Measurements from ENCODE around the gene ADAMTSL1.
"Not testable (repeated sequence)": the region's sequence is repeated elsewhere in the genome, so short reads cannot be mapped to it uniquely, and the experiment has no call there.

The ADAMTSL1 gene

DNA sequence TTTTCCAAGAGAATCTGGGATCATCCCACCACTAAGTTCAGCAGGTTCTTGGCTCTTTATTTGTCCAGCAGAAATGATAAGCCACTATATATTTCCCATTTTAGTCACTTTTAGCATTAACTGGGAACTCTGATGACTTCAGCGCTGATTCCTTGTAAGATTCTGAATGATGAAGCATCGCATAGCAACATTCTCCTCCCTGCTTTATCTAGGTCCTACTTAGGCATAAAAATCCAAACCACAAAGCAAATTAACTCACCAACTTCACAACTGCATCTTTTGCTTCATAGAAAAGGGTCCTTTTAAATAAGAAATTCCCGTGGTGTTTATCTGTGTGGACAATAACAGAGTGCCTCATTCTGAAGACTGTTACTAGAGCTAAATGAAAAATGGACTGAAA is 355.1 kb downstream of the ADAMTSL1 start:
- DNase-seq: no peak

DNA sequence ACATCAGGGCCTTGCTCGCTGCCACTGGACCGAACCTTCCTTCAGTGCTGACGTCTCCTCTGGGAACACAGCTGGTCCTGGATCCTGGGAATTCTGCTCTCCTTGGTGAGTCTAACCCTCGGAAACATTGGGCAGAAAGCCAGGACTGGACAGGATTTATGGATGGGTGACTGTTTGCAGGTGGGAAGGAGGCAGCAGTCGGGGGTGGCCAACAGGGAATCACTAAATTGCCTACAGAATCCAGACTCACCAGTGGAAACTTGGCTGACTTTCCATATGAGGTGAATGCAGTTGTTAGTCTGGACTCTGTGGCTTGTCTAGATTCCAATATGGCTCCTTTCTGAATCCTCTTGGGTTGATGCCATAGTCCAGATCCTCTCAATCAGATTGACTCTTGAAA is 355.9 kb downstream of the ADAMTSL1 start:
- DNase-seq: no peak

DNA sequence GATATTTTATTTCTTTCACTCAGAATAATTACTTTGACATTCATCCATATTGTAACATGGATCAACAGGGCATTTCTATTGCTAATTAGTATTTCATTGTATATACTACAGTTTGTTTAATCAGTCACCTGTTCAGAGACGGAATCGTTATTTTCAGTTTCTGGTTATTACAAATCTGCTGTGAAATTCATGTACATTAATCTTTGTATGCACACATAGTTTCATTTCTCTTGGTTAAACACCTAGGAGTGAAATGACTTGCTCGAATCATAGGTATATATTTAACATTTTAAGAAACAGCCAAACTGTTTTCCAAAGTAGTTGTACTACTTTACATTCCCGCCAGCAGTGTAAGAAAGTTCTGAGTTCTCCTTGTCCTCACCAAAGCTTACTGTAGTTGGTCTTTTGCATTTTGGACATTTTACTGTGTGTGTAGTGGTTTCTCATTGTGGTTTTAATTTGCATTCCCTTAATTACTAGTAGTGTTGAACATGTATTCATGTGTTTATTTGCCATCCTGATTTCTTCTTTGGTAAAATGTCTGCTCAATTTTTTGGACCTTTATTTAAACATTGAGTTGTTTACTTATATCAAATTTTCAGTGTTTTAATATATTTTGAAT is 360.9 kb downstream of the ADAMTSL1 start:
- no peak for DNase-seq

- no peak for DNase-seq
Observed at GRCh38 chr9:18837402-18837801, 363.4 kb downstream of the ADAMTSL1 start.

- no peak for DNase-seq
Observed at GRCh38 chr9:18847576-18848275, 373.8 kb downstream of the ADAMTSL1 start.

DNA sequence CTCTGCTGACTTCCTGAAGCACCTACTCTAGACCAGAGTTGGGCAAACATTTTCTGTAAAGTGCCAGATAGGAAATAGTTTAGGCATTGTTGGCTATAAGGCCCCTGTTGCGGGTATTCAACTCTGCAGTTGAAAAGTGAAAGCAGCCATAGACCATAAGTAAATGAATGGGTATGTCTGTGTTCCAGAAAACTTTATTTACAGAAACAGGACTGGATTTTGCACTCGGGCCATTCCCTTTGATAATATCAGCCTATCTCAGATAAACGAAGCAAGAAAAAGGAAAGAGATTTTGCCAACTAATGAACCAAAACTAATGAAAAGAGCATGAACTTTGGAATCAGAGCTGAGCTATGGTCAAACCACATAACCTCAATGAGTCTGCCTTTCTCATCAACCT is 374.7 kb downstream of the ADAMTSL1 start:
- DNase-seq: no peak

DNA sequence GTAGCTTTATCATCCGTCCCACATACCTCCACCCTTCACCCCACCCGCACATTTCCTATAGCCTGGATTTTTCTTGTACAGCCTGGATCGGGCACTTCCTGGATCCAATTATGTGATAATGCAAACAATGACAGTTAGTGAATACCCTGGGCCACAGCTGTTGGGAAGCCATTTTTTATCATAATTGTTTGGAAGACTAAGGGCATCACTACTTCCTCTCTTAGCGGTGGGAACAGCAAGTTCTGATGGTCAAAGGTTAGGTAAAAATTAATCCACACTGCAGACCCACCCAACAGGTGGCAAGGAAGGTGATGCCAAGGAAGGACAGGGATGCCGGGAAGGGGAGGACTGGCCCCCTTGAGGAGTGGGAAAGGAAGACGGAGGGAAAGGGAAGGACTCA is 375.3 kb downstream of the ADAMTSL1 start:
- DNase-seq: no peak

GRCh38 chr9:18849890-18850677 is 376.1 kb downstream of the ADAMTSL1 start:
- DNase-seq: no peak

DNA sequence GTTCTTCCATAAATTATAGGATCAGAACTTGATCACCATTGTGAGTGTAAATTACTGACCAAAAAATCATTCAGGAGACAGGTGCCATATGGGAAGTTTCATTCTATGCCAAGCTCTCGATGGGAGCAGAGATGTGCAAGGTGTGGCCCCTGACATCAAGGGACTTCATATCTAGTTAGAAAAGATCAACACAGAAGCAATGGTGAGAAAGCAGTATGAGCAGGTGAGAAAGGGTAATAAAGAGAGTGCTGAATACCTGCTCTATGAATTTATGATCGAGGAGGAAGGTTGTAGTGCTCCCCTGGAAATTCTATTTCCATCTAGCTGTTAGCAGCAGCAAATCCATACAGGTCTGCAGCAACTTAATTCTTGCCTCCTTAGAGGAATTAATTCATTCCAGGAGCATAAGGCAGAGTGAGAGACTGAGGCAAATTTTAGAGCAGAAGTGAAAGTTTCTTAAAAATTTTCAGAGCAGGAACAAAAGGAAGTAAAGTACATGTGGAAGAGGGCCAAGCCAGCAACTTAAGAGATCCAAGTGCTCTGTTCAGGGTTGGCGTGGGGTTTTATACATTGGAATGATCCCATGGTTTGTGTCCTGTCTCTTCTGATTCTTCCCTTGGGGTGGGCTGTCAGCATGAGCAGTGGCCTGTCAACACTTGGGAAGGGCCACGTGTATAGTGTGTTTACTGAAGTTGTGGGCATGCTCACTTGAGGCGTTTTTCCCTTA is 377.3 kb downstream of the ADAMTSL1 start:
- no peak for DNase-seq

DNA sequence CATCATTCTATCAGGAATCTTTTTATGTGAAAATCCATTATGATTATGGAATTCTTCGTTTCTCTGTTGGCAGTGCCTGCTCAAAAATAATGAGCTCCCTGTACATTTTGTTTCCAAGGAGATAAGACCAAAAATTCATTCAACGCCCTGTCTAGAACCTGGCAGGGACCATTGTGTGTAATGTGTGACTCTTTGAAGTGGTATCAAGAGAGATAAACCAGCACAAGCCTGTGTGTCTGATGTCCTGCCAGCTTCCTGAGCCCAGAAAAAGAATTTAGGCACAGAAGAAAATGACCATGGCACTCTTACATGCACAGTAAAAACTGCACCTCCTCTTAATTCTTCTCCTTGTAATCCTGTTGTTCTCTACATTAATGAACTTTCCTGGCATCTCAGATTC is 381.7 kb downstream of the ADAMTSL1 start:
- no peak for DNase-seq

- no peak for DNase-seq
Observed at GRCh38 chr9:18857334-18857733, 383.4 kb downstream of the ADAMTSL1 start.

GRCh38 chr9:18857769-18858168 is 383.8 kb downstream of the ADAMTSL1 start:
- DNase-seq: no peak

DNA sequence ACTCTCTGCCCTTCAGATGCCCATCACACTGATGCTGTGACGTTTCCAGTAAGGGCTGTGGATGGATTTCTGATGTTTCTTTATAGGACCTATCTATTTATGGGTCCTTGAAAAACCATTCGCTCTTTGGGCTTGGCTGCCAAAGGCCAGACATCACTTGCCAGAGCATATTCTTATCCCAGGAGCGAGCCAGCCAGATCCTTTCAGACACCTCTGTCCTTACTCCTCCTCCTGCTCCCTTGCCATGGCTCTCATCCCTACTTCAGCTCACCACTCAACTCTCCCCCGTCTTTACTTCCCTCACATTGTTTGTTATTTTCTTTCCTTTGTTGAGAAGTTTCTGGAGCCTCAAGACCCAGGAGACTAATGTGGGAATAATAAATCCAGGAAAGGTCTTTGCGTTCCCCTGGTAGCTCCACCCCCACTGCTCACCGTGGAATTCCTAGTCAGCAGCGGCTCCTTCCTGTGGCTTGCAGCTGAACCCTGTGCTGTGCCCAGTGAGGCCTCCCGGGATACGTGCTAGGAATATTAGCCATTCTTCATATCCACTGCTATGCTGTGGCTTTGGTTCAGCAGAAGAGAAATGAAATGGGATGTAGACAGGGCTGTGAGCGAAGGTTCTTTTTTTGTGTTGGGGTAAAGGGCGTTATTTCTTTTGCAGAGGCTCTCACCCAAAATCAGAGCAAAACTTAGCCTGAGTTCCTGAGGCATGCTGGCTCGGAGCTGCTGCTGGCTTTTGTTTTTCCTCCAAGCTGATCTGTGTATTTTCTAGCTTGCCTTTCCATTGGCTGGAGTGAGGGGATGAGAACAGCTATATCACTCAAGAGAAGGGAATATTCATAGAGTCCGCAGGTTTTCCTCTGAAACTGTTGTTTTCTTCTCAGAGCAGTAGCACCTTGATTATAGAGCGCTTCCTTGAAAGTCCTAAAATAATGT is 387.9 kb downstream of the ADAMTSL1 start:
- no peak for DNase-seq

- DNase-seq: no peak
Observed at GRCh38 chr9:18863791-18864190, 389.8 kb downstream of the ADAMTSL1 start.

DNA sequence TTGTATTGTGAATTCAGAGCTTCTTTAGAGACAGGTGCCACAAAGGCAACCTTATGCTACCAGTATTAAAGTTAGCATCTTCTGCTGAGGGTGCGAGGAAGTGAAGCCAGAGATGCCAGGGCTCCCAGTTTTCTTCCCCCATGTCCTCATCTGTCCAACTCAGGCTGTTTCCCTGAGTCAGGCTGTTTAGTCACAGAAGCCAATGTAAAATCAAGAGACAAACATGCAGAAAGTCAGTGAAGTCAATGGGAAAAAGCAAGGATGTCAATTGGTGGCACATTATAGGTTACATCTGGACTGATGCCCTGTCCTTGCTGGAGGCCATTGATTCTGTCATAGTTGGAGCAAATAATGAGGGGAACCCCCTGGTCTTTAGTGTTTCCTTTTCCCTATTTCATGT is 390.6 kb downstream of the ADAMTSL1 start:
- no peak for DNase-seq

DNA sequence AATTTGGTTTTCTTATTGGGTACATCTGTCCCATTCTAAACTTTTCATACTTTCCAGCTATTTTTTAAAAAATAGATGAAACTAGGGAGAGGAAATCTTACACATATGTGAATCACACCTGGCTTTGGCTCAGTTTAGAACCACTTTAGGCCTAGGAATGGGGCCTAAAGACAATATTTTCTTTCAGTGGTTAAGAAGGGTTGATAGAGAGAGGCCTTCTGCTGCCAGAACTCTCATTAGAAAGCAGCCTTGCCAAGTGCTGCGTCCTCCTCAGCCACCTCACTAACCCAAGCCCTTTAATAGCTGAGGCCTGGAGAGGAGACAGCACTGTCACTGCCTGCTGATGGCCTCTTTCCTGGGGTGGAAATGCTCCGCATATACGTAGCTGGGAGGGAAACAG is 391.6 kb downstream of the ADAMTSL1 start:
- no peak for DNase-seq

- DNase-seq: no peak
Observed at GRCh38 chr9:18866121-18866831, 392.3 kb downstream of the ADAMTSL1 start.

GRCh38 chr9:18869725-18870124 is 395.8 kb downstream of the ADAMTSL1 start:
- DNase-seq: no peak

GRCh38 chr9:18874069-18874468 is 400.1 kb downstream of the ADAMTSL1 start:
- no peak for DNase-seq

DNA sequence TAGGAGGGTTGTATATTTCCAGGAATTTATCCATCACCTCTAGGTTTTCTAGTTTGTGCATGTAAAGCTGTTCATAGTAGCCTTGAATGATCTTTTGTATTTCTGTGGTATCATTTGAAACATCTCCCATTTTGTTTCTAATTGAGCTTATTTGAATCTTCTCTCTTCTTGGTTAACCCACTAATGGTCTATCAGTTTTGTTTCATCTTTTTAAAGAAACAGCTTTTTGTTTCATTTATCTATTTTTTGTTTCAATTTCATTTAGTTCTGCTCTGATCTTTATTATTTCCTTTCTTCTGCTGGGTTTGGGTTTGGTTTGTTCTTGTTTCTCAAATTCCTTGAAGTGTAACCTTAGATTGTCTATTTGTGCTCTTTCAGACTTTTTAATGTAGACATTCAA is 401.0 kb downstream of the ADAMTSL1 start:
- not testable (repeated sequence) for DNase-seq

- no peak for DNase-seq
Observed at GRCh38 chr9:18877984-18878383, 404.0 kb downstream of the ADAMTSL1 start.

All from T-helper 9 cell (primary cell).